Rectal smooth muscle tissue (tissue), 1 donor: Measurements from ENCODE around the gene SIRPA.

Experiments
- H3K27ac ChIP-seq: one replicate; pipeline ENCODE4 v1.7.0; 2013; ENCODE audit warnings: low read depth, low read length, inconsistent platforms
- H3K27me3 ChIP-seq: one replicate; pipeline ENCODE4 v1.7.0; 2013; ENCODE audit warnings: low read length; ENCODE audit not compliant: control insufficient read depth, insufficient read depth
- H3K36me3 ChIP-seq: one replicate; pipeline ENCODE4 v1.7.0; 2013; ENCODE audit warnings: low read length; ENCODE audit not compliant: control insufficient read depth, insufficient read depth
- H3K4me1 ChIP-seq: one replicate; pipeline ENCODE4 v1.7.0; 2013; ENCODE audit warnings: low read length; ENCODE audit not compliant: control insufficient read depth, insufficient read depth
- H3K4me3 ChIP-seq: one replicate; pipeline ENCODE4 v1.7.0; 2013; ENCODE audit warnings: low read length
- H3K9ac ChIP-seq: one replicate; pipeline ENCODE4 v1.7.0; 2013; ENCODE audit warnings: low read length

The SIRPA gene

GRCh38 chr20:1894471-1894950 is 696 bp upstream of the SIRPA start:
- Histone ChIP-seq H3K27me3 (no peaks in the 10 kb centered on the region), H3K27ac (peak overlapping the region; percentile 92), H3K36me3 (no peaks in the 10 kb centered on the region), H3K4me1 (peaks cover 20% of the 10 kb centered on the region), H3K9ac (no peak overlapping the region), H3K4me3 (peak overlapping the region; percentile 71)

GRCh38 chr20:1895674-1896483 is 672 bp downstream of the SIRPA start:
- peak overlapping the region; percentile 79 for H3K4me3 ChIP-seq
- peak overlapping the region; percentile 75 for H3K9ac ChIP-seq
- H3K27me3 ChIP-seq, result no peaks in the 10 kb centered on the region
- H3K4me1 ChIP-seq, result peaks cover 22% of the 10 kb centered on the region
- peak overlapping the region; percentile 92 for H3K27ac ChIP-seq
- no peaks in the 10 kb centered on the region for H3K36me3 ChIP-seq

DNA sequence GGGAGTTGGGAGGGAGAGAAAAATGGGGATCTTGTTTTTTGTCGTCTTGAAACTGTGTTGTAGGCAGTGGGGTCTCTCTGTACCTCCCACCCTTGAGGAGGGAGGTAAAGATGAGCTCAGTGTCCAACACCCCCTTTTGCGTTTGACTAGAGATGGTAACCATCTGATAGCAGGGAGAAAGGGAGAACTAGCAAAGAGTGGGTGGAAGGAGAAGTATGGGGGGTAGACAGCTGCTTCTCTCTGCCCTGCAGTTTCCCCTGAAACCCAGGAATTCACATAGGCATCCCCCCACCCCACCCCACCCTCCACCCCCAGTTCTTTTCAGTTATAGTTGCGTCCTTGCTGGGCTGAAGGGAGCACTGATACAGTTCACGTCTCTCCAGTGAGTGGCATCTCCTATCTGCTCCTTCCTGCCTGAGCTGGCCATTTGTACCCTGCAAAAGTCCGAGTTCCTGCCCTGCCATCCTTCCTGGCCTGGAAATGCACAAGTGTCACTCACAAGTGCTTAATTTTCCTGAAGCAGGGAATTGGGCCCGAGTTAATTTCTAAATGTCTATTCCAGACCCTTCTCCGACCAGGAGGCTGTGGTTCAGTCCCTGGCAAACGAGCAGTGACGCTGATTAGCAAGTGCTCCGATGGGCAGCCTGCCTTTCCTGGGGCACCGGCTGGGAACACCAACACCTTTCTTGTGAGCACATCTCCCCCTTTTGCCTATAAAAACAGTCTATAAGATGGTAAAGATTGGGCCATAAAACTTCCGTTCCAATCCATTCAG is 1.5 kb downstream of the SIRPA start:
- Histone ChIP-seq H3K9ac (no peak overlapping the region), H3K36me3 (no peaks in the 10 kb centered on the region), H3K27me3 (no peaks in the 10 kb centered on the region), H3K4me3 (peak overlapping the region; percentile 79), H3K4me1 (peaks cover 22% of the 10 kb centered on the region), H3K27ac (no peak overlapping the region)

GRCh38 chr20:1897541-1897940 is 2.3 kb downstream of the SIRPA start:
- Histone ChIP-seq H3K27ac (peak overlapping the region; percentile 49), H3K4me3 (no peak overlapping the region), H3K9ac (no peak overlapping the region), H3K36me3 (no peaks in the 10 kb centered on the region), H3K27me3 (no peaks in the 10 kb centered on the region), H3K4me1 (peaks cover 22% of the 10 kb centered on the region)

DNA sequence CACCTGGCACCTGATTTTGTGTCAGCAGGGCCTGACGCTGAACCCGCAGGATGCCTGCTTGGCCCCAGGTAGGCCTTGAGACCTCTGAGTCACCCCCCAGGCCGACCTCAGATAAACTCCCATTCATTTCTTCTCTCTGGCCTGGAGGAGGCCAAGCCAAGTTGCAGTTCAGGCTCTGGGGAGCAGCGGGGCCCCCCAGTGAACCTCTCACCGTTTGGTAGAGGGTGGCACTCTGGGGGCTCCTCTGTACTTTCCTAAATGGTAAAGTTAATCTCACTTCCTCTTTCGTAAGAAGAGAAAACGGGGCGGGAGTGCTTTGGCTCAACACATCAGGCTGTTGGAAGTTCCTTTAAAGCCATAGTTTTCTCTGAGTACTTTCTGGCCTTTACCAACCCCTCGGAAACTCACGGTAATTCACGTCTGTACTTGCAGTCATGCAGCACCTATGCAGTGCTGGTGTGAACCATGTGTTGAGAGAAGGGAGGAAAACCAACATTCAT is 2.8 kb downstream of the SIRPA start:
- Histone ChIP-seq H3K4me1 (peaks cover 19% of the 10 kb centered on the region), H3K4me3 (no peak overlapping the region), H3K27me3 (no peaks in the 10 kb centered on the region), H3K36me3 (no peaks in the 10 kb centered on the region), H3K27ac (peak overlapping the region; percentile 49), H3K9ac (peak overlapping the region; percentile 10)

GRCh38 chr20:1898482-1899240 is 3.5 kb downstream of the SIRPA start:
- Histone ChIP-seq H3K36me3 (no peaks in the 10 kb centered on the region), H3K4me3 (no peak overlapping the region), H3K27ac (peak overlapping the region; percentile 43), H3K9ac (peak overlapping the region; percentile 10), H3K4me1 (peaks cover 14% of the 10 kb centered on the region), H3K27me3 (no peaks in the 10 kb centered on the region)

GRCh38 chr20:1899241-1899525 is 4.0 kb downstream of the SIRPA start:
- no peak overlapping the region for H3K4me3 ChIP-seq
- H3K27ac ChIP-seq, result no peak overlapping the region
- no peaks in the 10 kb centered on the region for H3K27me3 ChIP-seq
- H3K36me3 ChIP-seq, result no peaks in the 10 kb centered on the region
- peaks cover 14% of the 10 kb centered on the region for H3K4me1 ChIP-seq
- no peak overlapping the region for H3K9ac ChIP-seq

DNA sequence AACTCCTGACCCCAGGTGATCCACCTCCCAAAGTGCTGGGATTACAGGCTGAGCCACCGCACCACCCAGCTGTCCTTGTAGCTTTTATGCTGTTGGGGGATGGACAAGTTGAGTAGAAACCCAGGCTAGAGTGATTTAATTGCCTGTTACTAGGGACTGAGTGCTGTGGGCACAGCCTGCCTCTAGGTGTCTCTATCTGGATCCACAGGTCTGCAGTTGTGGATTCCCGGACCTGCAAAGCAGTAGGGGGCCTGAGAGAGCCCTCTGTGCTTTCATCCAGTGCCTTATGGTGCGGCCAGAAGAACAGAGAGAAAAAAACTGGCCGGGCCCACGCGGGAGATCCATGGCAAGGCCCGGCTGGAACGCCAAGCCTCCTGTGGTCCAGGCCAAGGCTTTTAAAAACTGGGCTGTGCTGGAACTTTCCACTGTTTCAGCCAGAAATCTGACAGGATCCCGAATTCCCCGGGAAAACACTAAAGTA is 5.2 kb downstream of the SIRPA start:
- H3K27ac ChIP-seq, result peak overlapping the region; percentile 30
- no peaks in the 10 kb centered on the region for H3K27me3 ChIP-seq
- peaks cover 14% of the 10 kb centered on the region for H3K4me1 ChIP-seq

DNA sequence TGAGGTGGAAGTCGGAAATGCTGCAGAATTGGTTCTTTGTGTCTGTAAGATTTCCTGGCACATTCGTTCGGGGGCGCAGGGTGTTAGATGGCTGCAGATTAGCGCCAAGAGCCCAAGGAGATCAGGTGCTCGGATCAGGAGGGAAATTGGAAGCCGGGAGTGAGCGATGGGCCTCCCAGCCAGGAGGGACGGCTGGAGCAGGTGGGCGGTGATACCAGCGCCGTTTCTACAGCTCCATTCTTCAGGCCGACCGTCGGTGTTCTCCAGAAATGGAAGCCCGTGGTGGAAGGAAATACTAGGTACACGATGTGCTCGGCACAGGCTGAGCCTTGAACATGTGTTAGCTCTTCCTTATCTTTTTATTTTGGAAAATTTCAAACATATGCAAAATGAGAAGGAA is 6.5 kb downstream of the SIRPA start:
- no peak overlapping the region for H3K4me3 ChIP-seq
- no peak overlapping the region for H3K27ac ChIP-seq
- H3K27me3 ChIP-seq, result no peaks in the 10 kb centered on the region
- no peak overlapping the region for H3K9ac ChIP-seq
- peaks cover 10% of the 10 kb centered on the region for H3K4me1 ChIP-seq
- peaks cover 5% of the 10 kb centered on the region for H3K36me3 ChIP-seq

More for the DNA sequence above, 5.2 kb downstream of the SIRPA start:
- H3K4me3 ChIP-seq, result no peak overlapping the region
- peaks cover 2% of the 10 kb centered on the region for H3K36me3 ChIP-seq
- H3K9ac ChIP-seq, result no peak overlapping the region

- peaks cover 10% of the 10 kb centered on the region for H3K4me1 ChIP-seq
- no peak overlapping the region for H3K4me3 ChIP-seq
- H3K27me3 ChIP-seq, result no peaks in the 10 kb centered on the region
- H3K36me3 ChIP-seq, result peaks cover 5% of the 10 kb centered on the region
- H3K9ac ChIP-seq, result no peak overlapping the region
- no peak overlapping the region for H3K27ac ChIP-seq
Measured at GRCh38 chr20:1902188-1902587, 7.0 kb downstream of the SIRPA start.

- no peak overlapping the region for H3K9ac ChIP-seq
- no peaks in the 10 kb centered on the region for H3K27me3 ChIP-seq
- no peak overlapping the region for H3K4me3 ChIP-seq
- peaks cover 6% of the 10 kb centered on the region for H3K4me1 ChIP-seq
- H3K36me3 ChIP-seq, result peaks cover 5% of the 10 kb centered on the region
- H3K27ac ChIP-seq, result no peak overlapping the region
Measured at GRCh38 chr20:1904135-1904534, 8.9 kb downstream of the SIRPA start.

DNA sequence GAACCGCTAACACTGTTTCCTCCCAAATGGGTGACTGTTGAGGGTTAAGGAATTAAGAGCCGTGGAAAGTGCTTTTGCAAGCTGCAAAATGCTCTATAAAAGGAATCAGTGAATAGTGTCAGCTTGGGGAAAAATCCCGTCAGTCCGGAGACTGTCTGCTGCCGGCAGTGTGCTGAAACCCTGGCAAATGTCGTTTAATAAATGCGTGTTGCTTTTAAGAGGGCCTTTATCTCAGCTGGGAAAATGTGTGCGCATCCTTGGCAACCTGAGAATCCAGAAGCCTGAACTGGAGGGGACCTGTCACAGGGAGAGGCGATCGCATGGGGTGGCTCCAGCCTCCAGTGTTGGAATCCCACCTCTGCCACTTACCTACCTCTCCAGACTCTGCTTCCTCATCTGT is 9.8 kb downstream of the SIRPA start:
- Histone ChIP-seq H3K27me3 (no peaks in the 10 kb centered on the region), H3K4me3 (no peak overlapping the region), H3K36me3 (peaks cover 5% of the 10 kb centered on the region), H3K9ac (no peak overlapping the region), H3K27ac (no peak overlapping the region), H3K4me1 (no peaks in the 10 kb centered on the region)
